Esophagus squamous epithelium (tissue), 4 donors: Measurements from ENCODE around the gene JARID2.

Experiments used
- CTCF ChIP-seq, 6 experiments: fragments of 450-650 bp in 4 of 6; fragments of 200-600 bp in 2 of 6; sonication (generic) in 2 of 6; IDR thresholded peaks; one replicate each; pipeline ENCODE4 v1.5.1; 2016 to 2019; ENCODE audit warnings: antibody characterized with exemption in 6 of 6, mild to moderate bottlenecking in 4 of 6, moderate library complexity in 4 of 6
- POLR2A ChIP-seq, 4 donors: fragments of 450-650 bp; IDR thresholded peaks; one replicate each; pipeline ENCODE4 v1.6.1; 2017; ENCODE audit warnings: antibody characterized with exemption in 4 of 4, mild to moderate bottlenecking in 4 of 4, moderate library complexity in 3 of 4

GRCh38 chr6:15296249-15296648, 50.4 kb downstream of the JARID2 start:
- TF ChIP-seq CTCF (IDR thresholded peaks at IDR 0.05) (no peak), POLR2A (IDR thresholded peaks at IDR 0.05) (no peak)
